GM12878 (cell line): Measurements from ENCODE around the gene LMX1B. TPM values are rescaled to one million over a fixed set of nuclear protein-coding genes. Genes with fewer than 3 reads are reported as not detected.

Experiments used
- ATAC-seq: fragments of 200-7000 bp; cut with Tn5 transposase; 3 replicates; pipeline ENCODE4 v1.9.1; 2020; ENCODE audit warnings: mild to moderate bottlenecking, moderate library complexity
- BruUV-seq: library from RNA; stranded (reverse); fragments of 400-500 nt; replicated peaks from 2 replicates; lab custom pipeline; 2021; lab: Mats Ljungman, UMichigan
- CTCF ChIA-PET: fragments of 300-600 bp; sonication (Branson Sonifier 250); formaldehyde crosslinking; extraction: SDS; loops from one replicate; lab custom pipeline; 2021; ENCODE audit warnings: inconsistent platforms; lab: Yijun Ruan, JAX
- POLR2A ChIA-PET: fragments of 350-600 bp; formaldehyde crosslinking; extraction: SDS; loops from one replicate; lab custom pipeline; 2021; ENCODE audit warnings: inconsistent platforms; lab: Charles Lee
- RAD21 ChIA-PET: fragments of 300-600 bp; sonication (Branson Sonifier 250); formaldehyde crosslinking; loops from one replicate; lab custom pipeline; 2023; ENCODE audit warnings: antibody characterized with exemption; ENCODE audit not compliant: unreplicated experiment; lab: Charles Lee
- SMC1A ChIA-PET: fragments of 300-600 bp; sonication (Branson Sonifier 250); formaldehyde crosslinking; loops from one replicate; lab custom pipeline; 2023; ENCODE audit not compliant: unreplicated experiment, uncharacterized antibody; lab: Charles Lee
- DNase-seq: peaks from one replicate; pipeline ENCODE4 v3.0.0-alpha.2; 2011; ENCODE audit warnings: low read depth, low spot score
- FAIRE-seq: peaks from 3 replicates; lab custom pipeline; 2011; peaks lifted over from hg19 to GRCh38; lab: Jason Lieb, UNC
- H2AFZ ChIP-seq: 2 replicates; pipeline ENCODE4 v1.6.0; 2011; ENCODE audit warnings: low read depth, low read length, control low read depth; ENCODE audit not compliant: control insufficient read depth
- H3K27ac ChIP-seq: 2 replicates; pipeline ENCODE4 v1.5.1; 2011; ENCODE audit warnings: control low read depth; ENCODE audit not compliant: control insufficient read depth, insufficient read depth
- H3K27me3 ChIP-seq, 2 experiments: replicated peaks in 1 of 2; 2 replicates each; pipeline versions ENCODE4 v1.6.0 to v1.6.1; 2011; ENCODE audit warnings: low read length in 1 of 2; ENCODE audit not compliant: control insufficient read depth in 2 of 2, insufficient read depth in 2 of 2
- H3K36me3 ChIP-seq, 2 experiments: 2 replicates each; pipeline ENCODE4 v1.5.1; 2011; ENCODE audit warnings: low read length in 1 of 2; ENCODE audit not compliant: control insufficient read depth in 2 of 2, insufficient read depth in 2 of 2
- H3K4me1 ChIP-seq: 2 replicates; pipeline ENCODE4 v1.6.1; 2011; ENCODE audit warnings: mild to moderate bottlenecking, low read length, moderate library complexity, mixed read lengths; ENCODE audit not compliant: control insufficient read depth, insufficient read depth
- H3K4me2 ChIP-seq: 2 replicates; pipeline ENCODE4 v1.6.0; 2011; ENCODE audit warnings: control low read depth; ENCODE audit not compliant: control insufficient read depth, insufficient read depth
- H3K4me3 ChIP-seq: fragments of 200-600 bp; sonication (generic); 2 replicates; pipeline ENCODE4 v1.5.1; 2016
- H3K79me2 ChIP-seq: 2 replicates; pipeline ENCODE4 v1.6.0; 2011; ENCODE audit warnings: low read length; ENCODE audit not compliant: control insufficient read depth, insufficient read depth
- H3K9ac ChIP-seq: 2 replicates; pipeline ENCODE4 v1.8.0; 2011; ENCODE audit warnings: low read length, control low read depth, mixed read lengths; ENCODE audit not compliant: control insufficient read depth, insufficient read depth
- H3K9me3 ChIP-seq: replicated peaks from 3 replicates; pipeline ENCODE4 v1.5.1; 2011; ENCODE audit warnings: mild to moderate bottlenecking, low read length; ENCODE audit not compliant: control insufficient read depth, insufficient read depth
- H4K20me1 ChIP-seq: 2 replicates; pipeline ENCODE4 v1.6.0; 2011; ENCODE audit not compliant: control insufficient read depth, insufficient read depth
- BCLAF1 ChIP-seq: fragments of 450-650 bp; IDR thresholded peaks from 2 replicates; pipeline ENCODE4 v1.6.1; 2017; ENCODE audit warnings: antibody characterized with exemption, mild to moderate bottlenecking, moderate library complexity
- BRCA1 ChIP-seq: IDR thresholded peaks from 2 replicates; pipeline ENCODE4 v1.6.1; 2011; ENCODE audit warnings: low read depth, low read length, improper control_type of control experiment
- ELK1 ChIP-seq: IDR thresholded peaks from 2 replicates; pipeline ENCODE4 v1.6.1; 2012; ENCODE audit warnings: low read depth, low read length, improper control_type of control experiment
- FOXM1 ChIP-seq: IDR thresholded peaks from 2 replicates; pipeline ENCODE4 v1.6.1; 2012; ENCODE audit warnings: low read depth, mild to moderate bottlenecking, inconsistent platforms, low read length, moderate library complexity
- MEF2A ChIP-seq: IDR thresholded peaks from 2 replicates; pipeline ENCODE4 v1.6.1; 2011; ENCODE audit warnings: low read depth, mild to moderate bottlenecking, low read length, moderate library complexity; ENCODE audit not compliant: insufficient read depth
- SUPT20H ChIP-seq: IDR thresholded peaks from 2 replicates; pipeline ENCODE4 v1.6.1; 2011; ENCODE audit warnings: low read depth, mild to moderate bottlenecking, low read length, moderate library complexity, borderline replicate concordance; ENCODE audit not compliant: control insufficient read depth
- ZNF384 ChIP-seq: IDR thresholded peaks from 2 replicates; pipeline ENCODE4 v1.6.1; 2012; ENCODE audit warnings: low read depth, mild to moderate bottlenecking, low read length, improper control_type of control experiment, borderline replicate concordance
- ZNF687 ChIP-seq: fragments of 450-650 bp; IDR thresholded peaks from 2 replicates; pipeline ENCODE4 v1.6.1; 2017; ENCODE audit warnings: mild to moderate bottlenecking, moderate library complexity
- WGBS: methylation state at CpG from one replicate; pipeline ENCODE4 v1.1.6; 2016; ENCODE audit warnings: low lambda C conversion rate; ENCODE audit not compliant: insufficient replicate concordance, insufficient coverage; ENCODE audit errors: missing lambda C conversion rate; 5-methylcytosine and 5-hydroxymethylcytosine counted together
- in situ Hi-C: fragments of 300-500 bp; cut with MboI; formaldehyde crosslinking; loops from 9 replicates; pipeline ENCODE4 v1.14.3; 2018; ENCODE audit warnings: mixed read lengths
- intact Hi-C: fragments of 100-400 bp; cut with micrococcal nuclease; formaldehyde crosslinking; loops from one replicate; pipeline ENCODE4 v1.14.2; 2022; ENCODE audit not compliant: unreplicated experiment
- polyA plus RNA-seq, 11 experiments: library from polyadenylated mRNA; depleted of rRNA in 4 of 11; unstranded in 6 of 11; stranded (reverse) in 5 of 11; fragments of >200 nt; fragmentation: Nextera tagmentation in 4 of 11; fragmentation: Illumina TruSeq in 1 of 11; extraction: Ambion mirVana in 4 of 11; extraction: Trizol in 1 of 11; gene quantifications; 1 replicate in 1 of 11; 2 replicates in 10 of 11; pipeline versions ENCODE4 v1.2.1 to v1.2.3, GENCODE V29; 2011 to 2016; ENCODE audit warnings: inconsistent platforms in 2 of 11, missing spikeins in 2 of 11, low read depth in 1 of 11
- total RNA-seq, 4 experiments: library from RNA; depleted of rRNA in 3 of 4; stranded (reverse); fragments of >200 nt in 3 of 4; fragmentation: Illumina TruSeq in 1 of 4; extraction: Trizol in 1 of 4; gene quantifications; 2 replicates each; pipeline versions ENCODE4 v1.2.1 to v1.2.3, GENCODE V29; 2013 to 2021
- TF ChIP-seq, protein P1 (sequence below): fragments of 450-650 bp; formaldehyde crosslinking; IDR thresholded peaks from 2 replicates; pipeline ENCODE4 v1.4.0; 2020; ENCODE audit warnings: mild to moderate bottlenecking, moderate library complexity
- TF ChIP-seq, protein P2 (sequence below): fragments of 150-350 bp; IDR thresholded peaks from 2 replicates; pipeline ENCODE4 v1.6.1; 2014; ENCODE audit warnings: mild to moderate bottlenecking, low read depth, low read length

LMX1B gene
- total and polyA plus RNA-seq, 10 of the 15 experiments (the other 5 are each of a cell fraction or from before 2014, with no cell fraction given) = not detected

DNA sequence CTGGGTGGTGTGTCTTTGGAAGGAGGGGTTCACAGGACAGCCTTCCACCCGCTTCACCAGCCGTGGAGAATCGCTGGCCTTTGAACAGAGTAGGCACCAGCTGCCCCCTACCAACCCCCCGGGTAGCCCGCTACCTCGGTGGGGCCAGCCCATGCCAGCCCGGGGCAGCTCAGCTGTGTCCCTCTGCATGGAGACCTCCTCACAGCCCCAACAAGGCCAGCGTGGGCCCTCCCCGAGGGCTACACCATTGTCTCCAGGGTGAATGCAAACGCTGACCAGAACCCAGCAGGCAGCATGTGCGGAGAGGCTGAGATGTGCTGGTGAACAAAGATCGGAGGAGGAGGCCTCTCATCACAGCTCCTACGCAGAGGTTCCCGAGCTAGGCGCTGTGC lies 51.9 kb downstream of the LMX1B start:
- no TSS peak for BruUV-seq
- Histone ChIP-seq H3K4me3 (no peak overlapping the region), H3K9me3 (no peaks in the 10 kb centered on the region), H2AFZ (no peak overlapping the region), H3K4me2 (no peak overlapping the region), H4K20me1 (no peaks in the 10 kb centered on the region), H3K27ac (no peak overlapping the region), H3K36me3 (no peaks in the 10 kb centered on the region), H3K79me2 (no peaks in the 10 kb centered on the region), H3K27me3 (peaks cover 0 to 5% of the 10 kb centered on the region in 2 experiments; a peak in 3 of 4 replicates), H3K9ac (no peak overlapping the region), H3K4me1 (no peaks in the 10 kb centered on the region; the same call in 1 of the 2 replicates)
- POLR2A ChIA-PET = no interaction called here
- SMC1A ChIA-PET = no interaction called here
- CTCF ChIA-PET = no interaction called here
- 63% methylated on average over 15 of the region's 15 CpGs for WGBS
- RAD21 ChIA-PET = no interaction called here
- DNase-seq = no peak
- no peak; the same call in 2 of the 3 replicates for ATAC-seq
- FAIRE-seq = no peak
- in situ Hi-C loops (no loop called here), intact Hi-C loops (no loop called here)
- TF ChIP-seq, protein P1, sequence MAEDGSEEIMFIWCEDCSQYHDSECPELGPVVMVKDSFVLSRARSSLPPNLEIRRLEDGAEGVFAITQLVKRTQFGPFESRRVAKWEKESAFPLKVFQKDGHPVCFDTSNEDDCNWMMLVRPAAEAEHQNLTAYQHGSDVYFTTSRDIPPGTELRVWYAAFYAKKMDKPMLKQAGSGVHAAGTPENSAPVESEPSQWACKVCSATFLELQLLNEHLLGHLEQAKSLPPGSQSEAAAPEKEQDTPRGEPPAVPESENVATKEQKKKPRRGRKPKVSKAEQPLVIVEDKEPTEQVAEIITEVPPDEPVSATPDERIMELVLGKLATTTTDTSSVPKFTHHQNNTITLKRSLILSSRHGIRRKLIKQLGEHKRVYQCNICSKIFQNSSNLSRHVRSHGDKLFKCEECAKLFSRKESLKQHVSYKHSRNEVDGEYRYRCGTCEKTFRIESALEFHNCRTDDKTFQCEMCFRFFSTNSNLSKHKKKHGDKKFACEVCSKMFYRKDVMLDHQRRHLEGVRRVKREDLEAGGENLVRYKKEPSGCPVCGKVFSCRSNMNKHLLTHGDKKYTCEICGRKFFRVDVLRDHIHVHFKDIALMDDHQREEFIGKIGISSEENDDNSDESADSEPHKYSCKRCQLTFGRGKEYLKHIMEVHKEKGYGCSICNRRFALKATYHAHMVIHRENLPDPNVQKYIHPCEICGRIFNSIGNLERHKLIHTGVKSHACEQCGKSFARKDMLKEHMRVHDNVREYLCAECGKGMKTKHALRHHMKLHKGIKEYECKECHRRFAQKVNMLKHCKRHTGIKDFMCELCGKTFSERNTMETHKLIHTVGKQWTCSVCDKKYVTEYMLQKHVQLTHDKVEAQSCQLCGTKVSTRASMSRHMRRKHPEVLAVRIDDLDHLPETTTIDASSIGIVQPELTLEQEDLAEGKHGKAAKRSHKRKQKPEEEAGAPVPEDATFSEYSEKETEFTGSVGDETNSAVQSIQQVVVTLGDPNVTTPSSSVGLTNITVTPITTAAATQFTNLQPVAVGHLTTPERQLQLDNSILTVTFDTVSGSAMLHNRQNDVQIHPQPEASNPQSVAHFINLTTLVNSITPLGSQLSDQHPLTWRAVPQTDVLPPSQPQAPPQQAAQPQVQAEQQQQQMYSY = no peak
- no peak for TF ChIP-seq ZNF687
- no peak for TF ChIP-seq BCLAF1
- TF ChIP-seq SUPT20H = no peak
- no peak for TF ChIP-seq BRCA1
- TF ChIP-seq MEF2A = no peak
- TF ChIP-seq, protein P2, sequence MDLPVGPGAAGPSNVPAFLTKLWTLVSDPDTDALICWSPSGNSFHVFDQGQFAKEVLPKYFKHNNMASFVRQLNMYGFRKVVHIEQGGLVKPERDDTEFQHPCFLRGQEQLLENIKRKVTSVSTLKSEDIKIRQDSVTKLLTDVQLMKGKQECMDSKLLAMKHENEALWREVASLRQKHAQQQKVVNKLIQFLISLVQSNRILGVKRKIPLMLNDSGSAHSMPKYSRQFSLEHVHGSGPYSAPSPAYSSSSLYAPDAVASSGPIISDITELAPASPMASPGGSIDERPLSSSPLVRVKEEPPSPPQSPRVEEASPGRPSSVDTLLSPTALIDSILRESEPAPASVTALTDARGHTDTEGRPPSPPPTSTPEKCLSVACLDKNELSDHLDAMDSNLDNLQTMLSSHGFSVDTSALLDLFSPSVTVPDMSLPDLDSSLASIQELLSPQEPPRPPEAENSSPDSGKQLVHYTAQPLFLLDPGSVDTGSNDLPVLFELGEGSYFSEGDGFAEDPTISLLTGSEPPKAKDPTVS = no peak
- no peak for TF ChIP-seq ELK1
- no peak for TF ChIP-seq ZNF384
- no peak for TF ChIP-seq FOXM1
